Activated B cell treated with CpG ODN at 0.5 μM for 24 hours (primary cell): ENCODE data around the gene LRTM1. TPM values are rescaled to one million over a fixed set of nuclear protein-coding genes. Genes with fewer than 3 reads are reported as not detected.

ENCODE experiments used
- ATAC-seq: fragments of 200-7000 bp; cut with Tn5 transposase; one replicate; pipeline ENCODE4 v1.10.0; 2021; ENCODE audit warnings: low read depth, mild to moderate bottlenecking, moderate library complexity
- CTCF ChIA-PET: fragments of 350-600 bp; sonication (Branson Sonifier 250); formaldehyde crosslinking; loops from one replicate; lab custom pipeline; 2021; ENCODE audit warnings: antibody characterized with exemption; lab: Charles Lee
- POLR2A ChIA-PET: fragments of 350-600 bp; sonication (Branson Sonifier 250); formaldehyde crosslinking; loops from one replicate; lab custom pipeline; 2021; ENCODE audit warnings: antibody characterized with exemption; lab: Charles Lee
- DNase-seq: peaks from one replicate; pipeline ENCODE4 v3.0.0; 2022
- H3K27ac Mint-ChIP-seq: one replicate; pipeline ENCODE4 v1.8.0; 2020; ENCODE audit warnings: mixed read lengths
- H3K27me3 Mint-ChIP-seq: one replicate; pipeline ENCODE4 v1.8.0; 2021; ENCODE audit warnings: mixed read lengths
- H3K36me3 Mint-ChIP-seq: one replicate; pipeline ENCODE4 v1.8.0; 2021; ENCODE audit warnings: low read depth, mixed read lengths
- H3K4me1 Mint-ChIP-seq: one replicate; pipeline ENCODE4 v1.8.0; 2021; ENCODE audit warnings: mixed read lengths
- H3K4me3 Mint-ChIP-seq: one replicate; pipeline ENCODE4 v1.8.0; 2020; ENCODE audit warnings: mild to moderate bottlenecking, mixed read lengths
- H3K9me3 Mint-ChIP-seq: one replicate; pipeline ENCODE4 v1.8.0; 2020; ENCODE audit warnings: mixed read lengths
- intact Hi-C: fragments of 100-400 bp; cut with micrococcal nuclease; formaldehyde crosslinking; loops from one replicate; pipeline ENCODE4 v1.15.1; 2024
- total RNA-seq: library from RNA; stranded (reverse); gene quantifications from 2 replicates; pipeline ENCODE4 v1.2.3, GENCODE V29; 2022
- TF ChIP-seq, protein P1 (sequence below): fragments of 200-600 bp; IDR thresholded peaks from one replicate; pipeline ENCODE4 v1.8.0; 2022; ENCODE audit warnings: antibody characterized with exemption, mild to moderate bottlenecking

LRTM1 gene
- total RNA-seq, 1 donor from 2014 or later: not detected

DNA sequence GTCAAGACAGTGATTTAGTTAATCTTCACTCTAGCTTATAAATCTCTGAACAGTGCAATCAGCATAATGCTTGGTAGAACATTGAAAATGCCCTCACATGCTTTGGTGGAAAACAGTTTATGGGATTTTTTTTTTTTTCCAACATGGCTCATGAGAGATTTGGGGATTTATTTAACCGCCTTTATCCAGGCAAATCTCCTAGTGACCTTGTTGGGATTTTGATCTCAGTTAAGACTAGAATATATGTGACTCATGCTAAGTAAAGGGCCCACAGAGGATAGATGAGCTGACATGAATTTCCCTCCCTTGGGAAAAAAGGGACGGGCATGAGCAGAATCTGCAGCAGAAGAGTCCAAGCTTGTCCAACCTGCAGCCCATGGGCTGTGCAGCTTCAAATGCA, 18.7 kb downstream of the LRTM1 start:
- ATAC-seq: no peak
- Mint-ChIP-seq H3K9me3 (no peaks in the 10 kb centered on the region), H3K4me1 (no peaks in the 10 kb centered on the region), H3K27me3 (no peaks in the 10 kb centered on the region), H3K27ac (no peak overlapping the region), H3K4me3 (no peak overlapping the region), H3K36me3 (no peaks in the 10 kb centered on the region)
- TF ChIP-seq, protein P1, sequence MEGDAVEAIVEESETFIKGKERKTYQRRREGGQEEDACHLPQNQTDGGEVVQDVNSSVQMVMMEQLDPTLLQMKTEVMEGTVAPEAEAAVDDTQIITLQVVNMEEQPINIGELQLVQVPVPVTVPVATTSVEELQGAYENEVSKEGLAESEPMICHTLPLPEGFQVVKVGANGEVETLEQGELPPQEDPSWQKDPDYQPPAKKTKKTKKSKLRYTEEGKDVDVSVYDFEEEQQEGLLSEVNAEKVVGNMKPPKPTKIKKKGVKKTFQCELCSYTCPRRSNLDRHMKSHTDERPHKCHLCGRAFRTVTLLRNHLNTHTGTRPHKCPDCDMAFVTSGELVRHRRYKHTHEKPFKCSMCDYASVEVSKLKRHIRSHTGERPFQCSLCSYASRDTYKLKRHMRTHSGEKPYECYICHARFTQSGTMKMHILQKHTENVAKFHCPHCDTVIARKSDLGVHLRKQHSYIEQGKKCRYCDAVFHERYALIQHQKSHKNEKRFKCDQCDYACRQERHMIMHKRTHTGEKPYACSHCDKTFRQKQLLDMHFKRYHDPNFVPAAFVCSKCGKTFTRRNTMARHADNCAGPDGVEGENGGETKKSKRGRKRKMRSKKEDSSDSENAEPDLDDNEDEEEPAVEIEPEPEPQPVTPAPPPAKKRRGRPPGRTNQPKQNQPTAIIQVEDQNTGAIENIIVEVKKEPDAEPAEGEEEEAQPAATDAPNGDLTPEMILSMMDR: no peak
- POLR2A ChIA-PET: no interaction called here
- no peak for DNase-seq
- intact Hi-C loops: no loop called here
- CTCF ChIA-PET: no interaction called here

DNA sequence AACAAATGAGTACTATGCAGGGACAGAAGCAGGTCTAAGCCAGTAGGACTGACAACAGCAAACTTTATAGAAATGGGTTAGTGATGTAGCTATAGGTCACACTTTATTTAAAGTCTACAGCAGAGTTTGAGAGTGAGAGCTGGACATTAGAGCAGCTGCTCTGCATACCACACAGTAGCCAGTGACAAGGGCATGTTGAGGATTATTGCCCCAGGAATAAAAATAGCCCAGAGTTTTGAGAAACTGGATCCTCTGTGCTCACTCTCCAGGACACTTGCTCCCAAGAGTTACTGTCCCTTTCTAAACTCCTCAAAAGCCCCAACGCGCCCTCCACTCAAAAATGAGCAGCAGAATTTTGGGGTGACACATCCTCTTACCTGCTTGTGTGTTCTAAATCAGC, 21.1 kb downstream of the LRTM1 start:
- no peak for ATAC-seq
- CTCF ChIA-PET: no interaction called here

DNA sequence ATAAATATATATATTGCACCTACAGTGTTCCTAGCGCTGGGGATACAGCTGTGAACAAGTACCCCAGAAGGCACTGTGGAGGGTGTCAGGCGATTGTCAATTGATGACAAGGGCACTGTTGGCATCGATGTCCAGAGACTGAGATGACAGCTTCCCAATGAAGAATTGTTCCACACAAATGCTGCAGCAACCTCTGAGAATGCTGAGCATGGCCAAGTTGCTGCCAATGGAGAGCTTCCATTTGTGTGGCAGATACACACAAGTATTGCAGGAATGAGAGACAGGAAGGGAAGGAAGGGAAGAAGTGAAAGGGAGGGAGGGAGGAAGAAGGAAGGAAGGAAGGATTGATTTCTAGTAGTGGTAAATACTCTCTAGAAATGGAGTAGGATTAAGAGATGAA, 21.9 kb downstream of the LRTM1 start:
- intact Hi-C loops: no loop called here
- no peak overlapping the region for H3K4me3 Mint-ChIP-seq
- H3K9me3 Mint-ChIP-seq: no peaks in the 10 kb centered on the region
- ATAC-seq: no peak
- ChIA-PET CTCF (no interaction called here), POLR2A (no interaction called here)
- TF ChIP-seq, protein P1: no peak
- H3K27me3 Mint-ChIP-seq: no peaks in the 10 kb centered on the region
- H3K27ac Mint-ChIP-seq: no peak overlapping the region
- H3K36me3 Mint-ChIP-seq: no peaks in the 10 kb centered on the region
- no peaks in the 10 kb centered on the region for H3K4me1 Mint-ChIP-seq
- no peak for DNase-seq

More for the DNA sequence above, 21.1 kb downstream of the LRTM1 start:
- TF ChIP-seq, protein P1: no peak
- intact Hi-C loops: no loop called here
- Mint-ChIP-seq H3K9me3 (no peaks in the 10 kb centered on the region), H3K27ac (no peak overlapping the region), H3K4me1 (no peaks in the 10 kb centered on the region), H3K4me3 (no peak overlapping the region), H3K27me3 (no peaks in the 10 kb centered on the region), H3K36me3 (no peaks in the 10 kb centered on the region)
- DNase-seq: no peak
- POLR2A ChIA-PET: no interaction called here

DNA sequence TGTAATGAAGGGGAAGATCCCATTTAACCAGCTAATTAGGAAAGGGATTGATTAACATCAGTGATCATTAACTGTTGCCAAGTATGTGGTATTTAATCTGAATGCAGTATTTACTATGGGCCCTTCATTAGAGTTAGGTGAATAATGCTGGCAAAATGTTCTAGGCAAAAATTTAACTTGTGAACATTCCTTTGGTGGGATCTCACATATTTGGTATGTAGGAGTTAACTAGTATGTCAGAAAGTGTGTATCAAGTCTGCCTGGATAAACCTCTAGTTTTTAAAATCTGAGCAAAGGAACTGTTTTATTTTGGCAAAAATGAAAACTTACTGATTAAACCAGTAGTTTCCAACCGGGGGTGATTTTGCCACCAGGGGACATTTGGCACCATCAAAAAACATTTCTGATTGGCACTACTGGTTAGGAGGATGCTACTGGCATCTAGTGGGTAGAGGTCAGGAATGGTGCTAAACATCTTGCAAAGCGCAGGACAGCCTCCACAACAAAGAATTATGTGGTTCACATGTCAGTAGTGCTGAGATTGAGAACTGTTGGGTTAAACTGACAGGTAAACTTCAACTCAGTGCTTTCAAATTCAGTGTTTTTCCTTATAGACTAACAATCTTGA, 22.5 kb downstream of the LRTM1 start:
- Mint-ChIP-seq H3K36me3 (no peaks in the 10 kb centered on the region), H3K27ac (no peak overlapping the region), H3K4me1 (no peaks in the 10 kb centered on the region), H3K9me3 (no peaks in the 10 kb centered on the region), H3K4me3 (no peak overlapping the region), H3K27me3 (no peaks in the 10 kb centered on the region)
- intact Hi-C loops: no loop called here
- DNase-seq (no peak), ATAC-seq (no peak)
- POLR2A ChIA-PET: no interaction called here
- CTCF ChIA-PET: no interaction called here
- TF ChIP-seq, protein P1: no peak

DNA sequence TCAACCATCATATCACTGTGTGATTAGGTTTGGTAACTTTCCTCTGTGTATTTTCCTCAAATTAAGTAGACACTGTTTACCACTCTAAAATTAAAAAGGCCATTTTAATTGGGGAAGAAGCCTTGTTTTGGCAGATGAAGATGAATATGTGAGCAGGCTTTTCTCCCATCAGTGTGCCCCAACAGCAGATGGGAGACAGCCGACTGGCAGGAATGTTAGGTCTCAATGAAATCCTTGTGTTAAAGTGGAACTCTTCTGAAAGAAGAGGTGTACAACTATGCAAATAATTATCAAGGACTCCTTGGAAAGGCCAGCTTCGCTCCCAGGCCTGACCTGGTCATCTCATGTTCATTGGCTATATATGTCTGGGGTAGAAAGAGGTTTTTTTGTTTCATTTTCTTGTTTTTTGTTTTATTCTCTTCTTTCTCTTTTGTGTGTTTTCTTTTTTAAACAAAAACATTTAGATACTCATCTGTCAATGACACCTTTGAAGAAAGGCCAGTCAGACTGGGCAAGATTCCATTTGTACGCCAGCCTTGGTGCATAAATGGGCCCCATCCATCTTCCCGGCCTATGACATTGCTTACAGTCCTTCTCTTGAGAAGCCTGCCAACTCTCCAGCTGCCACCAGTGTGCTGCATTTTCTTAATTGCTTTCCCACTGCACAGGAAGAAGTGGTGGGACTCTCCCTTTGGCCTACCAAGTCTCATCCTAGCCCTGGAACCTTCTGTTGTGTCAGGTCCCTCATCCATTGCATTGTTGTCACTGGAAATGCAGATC, 25.8 kb downstream of the LRTM1 start:
- Mint-ChIP-seq H3K4me3 (no peak overlapping the region), H3K36me3 (no peaks in the 10 kb centered on the region), H3K9me3 (no peaks in the 10 kb centered on the region), H3K4me1 (no peaks in the 10 kb centered on the region), H3K27me3 (no peaks in the 10 kb centered on the region), H3K27ac (no peak overlapping the region)
- CTCF ChIA-PET: no interaction called here
- POLR2A ChIA-PET: no interaction called here
- no peak for DNase-seq
- intact Hi-C loops: no loop called here
- no peak for ATAC-seq
- TF ChIP-seq, protein P1: no peak
